Activated CD8-positive, alpha-beta memory T cell treated with anti-CD3 and anti-CD28 coated beads, Interleukin-2, amount 50 U/mL, for 48 hours (primary cell): ENCODE measurements around the gene SLC35D2.
"Not testable (repeated sequence)": the region's sequence is repeated elsewhere in the genome, so short reads cannot be mapped to it uniquely, and the experiment has no call there.

Source experiments
- DNase-seq: peaks from one replicate; pipeline ENCODE4 v3.0.0-alpha.2; 2020

The SLC35D2 gene

GRCh38 chr9:96350866-96351265, 32.6 kb downstream of the SLC35D2 start:
- DNase-seq: no peak

- DNase-seq: no peak
Measured at GRCh38 chr9:96348261-96348660, 35.2 kb downstream of the SLC35D2 start.

- DNase-seq: no peak
Measured at GRCh38 chr9:96345551-96345950, 38.0 kb downstream of the SLC35D2 start.

- DNase-seq: no peak
Measured at GRCh38 chr9:96344458-96345180, 38.9 kb downstream of the SLC35D2 start.

GRCh38 chr9:96343515-96344360, 39.8 kb downstream of the SLC35D2 start:
- no peak for DNase-seq

- DNase-seq: no peak
Measured at GRCh38 chr9:96342571-96343245, 40.8 kb downstream of the SLC35D2 start.

GRCh38 chr9:96340707-96341106, 42.8 kb downstream of the SLC35D2 start:
- DNase-seq: no peak

- DNase-seq: no peak
Measured at GRCh38 chr9:96338299-96338698, 45.2 kb downstream of the SLC35D2 start.

GRCh38 chr9:96333958-96334357, 49.6 kb downstream of the SLC35D2 start:
- no peak for DNase-seq

GRCh38 chr9:96331236-96331947, 52.1 kb downstream of the SLC35D2 start:
- no peak for DNase-seq

- DNase-seq: no peak
Measured at GRCh38 chr9:96327694-96328352, 55.7 kb downstream of the SLC35D2 start.

GRCh38 chr9:96323169-96323568, 60.3 kb downstream of the SLC35D2 start:
- no peak for DNase-seq

GRCh38 chr9:96322736-96323135, 60.8 kb downstream of the SLC35D2 start:
- DNase-seq: not testable (repeated sequence)

GRCh38 chr9:96322210-96322609, 61.3 kb downstream of the SLC35D2 start:
- not testable (repeated sequence) for DNase-seq

GRCh38 chr9:96321515-96321914, 62.0 kb downstream of the SLC35D2 start:
- no peak for DNase-seq

GRCh38 chr9:96320749-96321280, 62.7 kb downstream of the SLC35D2 start:
- DNase-seq: no peak

GRCh38 chr9:96318921-96319565, 64.5 kb downstream of the SLC35D2 start:
- no peak for DNase-seq

- peak; percentile 73 for DNase-seq
Measured at GRCh38 chr9:96317335-96317980, 66.1 kb downstream of the SLC35D2 start.

- DNase-seq: no peak
Measured at GRCh38 chr9:96309850-96310249, 73.7 kb downstream of the SLC35D2 start.

GRCh38 chr9:96306958-96307357, 76.6 kb downstream of the SLC35D2 start:
- DNase-seq: not testable (repeated sequence)

- DNase-seq: no peak
Measured at GRCh38 chr9:96305171-96305570, 78.3 kb downstream of the SLC35D2 start.
